Measurements from ENCODE around the gene TMEM212.

- TF ChIP-seq CTCF (IDR thresholded peaks at IDR 0.05) = no peak
- TF ChIP-seq POLR2A (IDR thresholded peaks at IDR 0.05) = no peak
- TF ChIP-seq POLR2AphosphoS5 (IDR thresholded peaks at IDR 0.05) = no peak
- TF ChIP-seq EP300 (IDR thresholded peaks at IDR 0.05) = no peak
These were observed 37.5 kb upstream of the TMEM212 start for GRCh38 chr3:171805687-171806086.
